Posterior cingulate gyrus (tissue), 11 donors: ENCODE measurements around the gene PROSER2.

Source experiments
- DNase-seq, 10 donors: peaks; one replicate each; pipeline versions ENCODE4 v3.0.0 to v3.0.0-alpha.2; 2020 to 2021; ENCODE audit warnings: mixed read lengths in 3 of 10
- intact Hi-C: fragments of 100-400 bp; cut with DNase I; formaldehyde crosslinking; loops from one replicate; pipeline ENCODE4 v1.15.1; 2023

Gene PROSER2

GRCh38 chr10:11861811-11862428 is 38.8 kb downstream of the PROSER2 start:
- intact Hi-C loops = no loop called here
- DNase-seq = no peak

- DNase-seq = no peak
- intact Hi-C loops = no loop called here
Measured at GRCh38 chr10:11863353-11864109, 40.4 kb downstream of the PROSER2 start.

- DNase-seq = no peak
- intact Hi-C loops = no loop called here
Measured at GRCh38 chr10:11864727-11865126, 41.6 kb downstream of the PROSER2 start.

GRCh38 chr10:11865561-11865960 is 42.4 kb downstream of the PROSER2 start:
- intact Hi-C loops = no loop called here
- no peak for DNase-seq

- DNase-seq = no peak
- intact Hi-C loops = no loop called here
Measured at GRCh38 chr10:11866199-11866925, 43.2 kb downstream of the PROSER2 start.

GRCh38 chr10:11869219-11869618 is 46.1 kb downstream of the PROSER2 start:
- intact Hi-C loops = no loop called here
- no peak for DNase-seq

GRCh38 chr10:11869743-11870460 is 46.7 kb downstream of the PROSER2 start:
- no peak for DNase-seq
- intact Hi-C loops = no loop called here

GRCh38 chr10:11870461-11870780 is 47.3 kb downstream of the PROSER2 start:
- DNase-seq = no peak
- intact Hi-C loops = no loop called here

- DNase-seq = no peak
- intact Hi-C loops = no loop called here
Measured at GRCh38 chr10:11870900-11871400, 47.8 kb downstream of the PROSER2 start.

- intact Hi-C loops = no loop called here
- DNase-seq = no peak
Measured at GRCh38 chr10:11871466-11871865, 48.3 kb downstream of the PROSER2 start.

- DNase-seq = peak in 1 of 10 donors; percentile 7
- intact Hi-C loops = no loop called here
Measured at GRCh38 chr10:11874568-11875493, 51.7 kb downstream of the PROSER2 start.

- peak in 1 of 10 donors; percentile 54 for DNase-seq
- intact Hi-C loops = no loop called here
Measured at GRCh38 chr10:11875494-11876281, 52.5 kb downstream of the PROSER2 start.

- intact Hi-C loops = no loop called here
- DNase-seq = peak in 1 of 10 donors; percentile 27
Measured at GRCh38 chr10:11876324-11876723, 53.2 kb downstream of the PROSER2 start.

- intact Hi-C loops = no loop called here
- DNase-seq = peak in 1 of 10 donors; percentile 16
Measured at GRCh38 chr10:11876805-11877590, 53.8 kb downstream of the PROSER2 start.

- peak in 1 of 10 donors; percentile 44 for DNase-seq
- intact Hi-C loops = no loop called here
Measured at GRCh38 chr10:11877591-11877905, 54.4 kb downstream of the PROSER2 start.

GRCh38 chr10:11878776-11879175 is 55.6 kb downstream of the PROSER2 start:
- DNase-seq = no peak
- intact Hi-C loops = no loop called here

- DNase-seq = peak in 2 of 10 donors; percentile 73 to 78
- intact Hi-C loops = no loop called here
Measured at GRCh38 chr10:11879387-11880094, 56.4 kb downstream of the PROSER2 start.
